ENCODE measurements around the gene SPRR2E. TPM values are rescaled to one million over a fixed set of nuclear protein-coding genes. Genes with fewer than 3 reads are reported as not detected.

The SPRR2E gene
- total and polyA plus RNA-seq, 2 of the 8 experiments (the other 6 are each of a cell fraction or from before 2014, with no cell fraction given): not detected

DNA sequence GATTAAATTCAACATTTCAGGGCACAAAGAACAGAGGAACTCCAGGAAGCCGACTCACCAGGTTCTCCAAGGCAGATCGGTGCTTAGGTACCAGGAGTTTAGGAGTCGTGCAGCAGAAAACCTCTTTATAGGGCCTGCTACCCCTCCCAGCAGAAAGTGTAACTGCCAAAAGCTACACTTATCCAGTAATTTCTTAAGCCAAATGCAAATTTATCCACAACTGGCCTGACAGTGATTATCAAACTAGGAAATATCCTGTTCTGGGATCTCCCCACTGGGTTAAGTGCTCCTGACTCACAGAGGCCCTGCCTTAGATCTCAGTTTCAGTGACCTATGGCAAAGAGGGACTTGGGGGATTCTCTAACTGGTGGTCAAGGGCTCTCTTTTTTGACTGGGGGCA is 19.1 kb upstream of the SPRR2E start, which contains the start of gene SPRR2F:
SPRR2F (minus strand) TSS at position 101 of the 400 bp plus-strand sequence. CDS start 783 bp downstream, outside the sequence.
- FAIRE-seq: no peak
- Histone ChIP-seq H3K36me3 (ENCODE audit: control insufficient read depth in 2 of 4, insufficient read depth in 4 of 4, low read length in 3 of 4) (no peaks in the 10 kb centered on the region), H2BK20ac (ENCODE audit: low read length) (no peak within 1 kb of the TSS), H3K23ac (ENCODE audit: insufficient read length) (no peak within 1 kb of the TSS), H2BK12ac (ENCODE audit: low read depth, low read length) (no peak within 1 kb of the TSS), H3K4me2 (ENCODE audit: insufficient read depth in 1 of 2, low read depth in 2 of 2, low read length in 2 of 2) (no peak within 1 kb of the TSS), H3K56ac (replicated peaks; ENCODE audit: insufficient read length, low read depth, low read length) (no peak within 1 kb of the TSS), H4K8ac (ENCODE audit: extremely low read depth, insufficient read depth, low read length) (no peak within 1 kb of the TSS; the same call in 1 of the 2 replicates), H3K27me3 (replicated peaks in 1 of 4; ENCODE audit: control insufficient read depth in 3 of 4, extremely low read depth in 1 of 4, insufficient read depth in 3 of 4, low read length in 3 of 4) (no peaks in the 10 kb centered on the region), H3K14ac (ENCODE audit: insufficient read length) (no peak within 1 kb of the TSS), H3K79me1 (ENCODE audit: low read depth, low read length) (no peaks in the 10 kb centered on the region), H4K5ac (ENCODE audit: insufficient read length, low read depth, low read length) (no peak within 1 kb of the TSS), H4K91ac (replicated peaks; ENCODE audit: insufficient read length, low read length) (no peak within 1 kb of the TSS), H3K79me2 (ENCODE audit: control insufficient read depth in 1 of 2, insufficient read depth in 2 of 2, low read length in 2 of 2) (no peaks in the 10 kb centered on the region), H2BK120ac (replicated peaks; ENCODE audit: low read depth, low read length) (no peak within 1 kb of the TSS), H2AFZ (ENCODE audit: low read length) (peak within 1 kb of the TSS; percentile 28; the same call in 1 of the 2 replicates), H3K18ac (ENCODE audit: extremely low read depth, low read length) (no peak within 1 kb of the TSS), H2BK15ac (ENCODE audit: low read length) (no peak within 1 kb of the TSS), H3K4ac (replicated peaks; ENCODE audit: insufficient read length, low read depth, low read length) (no peak within 1 kb of the TSS), H3K4me1 (replicated peaks in 1 of 4; ENCODE audit: control insufficient read depth in 3 of 4, insufficient read depth in 4 of 4, low read length in 3 of 4) (peaks cover 0 to 3% (median 0%) of the 10 kb centered on the region in 4 experiments; a peak in 1 of 7 replicates), H3K9ac (replicated peaks in 1 of 4; ENCODE audit: extremely low read depth in 1 of 4, low read depth in 3 of 4, low read length in 3 of 4) (no peak within 1 kb of the TSS), H3K9me3 (ENCODE audit: insufficient read depth in 2 of 2, low read depth in 1 of 2, low read length in 1 of 2) (no peaks in the 10 kb centered on the region), H3K23me2 (ENCODE audit: low read depth, low read length) (no peaks in the 10 kb centered on the region), H2BK5ac (ENCODE audit: low read depth, low read length) (no peak within 1 kb of the TSS), H3K4me3 (ENCODE audit: extremely low read depth in 1 of 4, insufficient read depth in 2 of 4, low read depth in 3 of 4, low read length in 4 of 4) (no peak within 1 kb of the TSS), H3K27ac (ENCODE audit: low read depth, low read length) (no peak within 1 kb of the TSS), H4K20me1 (replicated peaks in 1 of 2; ENCODE audit: control insufficient read depth in 1 of 2, insufficient read depth in 2 of 2, low read length in 2 of 2) (no peaks in the 10 kb centered on the region), H2AK5ac (ENCODE audit: low read depth, low read length) (no peak within 1 kb of the TSS)
- POLR2A ChIA-PET (ENCODE audit: partially characterized antibody): no interaction called here
- TF ChIP-seq JUN (IDR thresholded peaks at IDR 0.05; ENCODE audit: low read depth, low read length) (no peak), RXRA (IDR thresholded peaks at IDR 0.05; ENCODE audit: insufficient read depth, low read depth, low read length) (no peak), EGR1 (IDR thresholded peaks at IDR 0.05; ENCODE audit: borderline replicate concordance, low read depth, low read length) (no peak), SIN3A (conservative IDR thresholded peaks at IDR 0.05 in 1 of 2, IDR thresholded peaks at IDR 0.05 in 1 of 2; ENCODE audit: low read depth in 1 of 2, low read length in 2 of 2) (no peak), BRCA1 (IDR thresholded peaks at IDR 0.05; ENCODE audit: low read depth, low read length) (no peak), GABPA (IDR thresholded peaks at IDR 0.05; ENCODE audit: borderline replicate concordance, insufficient read depth, low read length) (no peak)
- no peak for DNase-seq (ENCODE audit: low read depth in 1 of 2, low spot score in 2 of 2)
- WGBS, 2 experiments (ENCODE audit: extremely low coverage in 1 of 2, insufficient coverage in 1 of 2, insufficient read length in 1 of 2, insufficient replicate concordance in 2 of 2, low coverage in 1 of 2, low lambda C conversion rate in 2 of 2, missing lambda C conversion rate in 1 of 2): 95% methylated on average over 3 of the region's 3 CpGs; no CpG with 5 or more reads in 1 of the 2 experiments
- CTCF ChIA-PET (ENCODE audit: partially characterized antibody): interaction anchor here (1.3 to 1.5 kb wide), 2 partner anchors 79 to 243 kb away, joined by 3 to 4 read pairs; no protein-coding TSS in a partner anchor

Data from H1 (cell line).